ENCODE data around the gene SMIM1. TPM values are rescaled to one million over a fixed set of nuclear protein-coding genes. Genes with fewer than 3 reads are reported as not detected.

The SMIM1 gene
- total RNA-seq, 1 donor from 2014 or later: 10.8 TPM

DNA sequence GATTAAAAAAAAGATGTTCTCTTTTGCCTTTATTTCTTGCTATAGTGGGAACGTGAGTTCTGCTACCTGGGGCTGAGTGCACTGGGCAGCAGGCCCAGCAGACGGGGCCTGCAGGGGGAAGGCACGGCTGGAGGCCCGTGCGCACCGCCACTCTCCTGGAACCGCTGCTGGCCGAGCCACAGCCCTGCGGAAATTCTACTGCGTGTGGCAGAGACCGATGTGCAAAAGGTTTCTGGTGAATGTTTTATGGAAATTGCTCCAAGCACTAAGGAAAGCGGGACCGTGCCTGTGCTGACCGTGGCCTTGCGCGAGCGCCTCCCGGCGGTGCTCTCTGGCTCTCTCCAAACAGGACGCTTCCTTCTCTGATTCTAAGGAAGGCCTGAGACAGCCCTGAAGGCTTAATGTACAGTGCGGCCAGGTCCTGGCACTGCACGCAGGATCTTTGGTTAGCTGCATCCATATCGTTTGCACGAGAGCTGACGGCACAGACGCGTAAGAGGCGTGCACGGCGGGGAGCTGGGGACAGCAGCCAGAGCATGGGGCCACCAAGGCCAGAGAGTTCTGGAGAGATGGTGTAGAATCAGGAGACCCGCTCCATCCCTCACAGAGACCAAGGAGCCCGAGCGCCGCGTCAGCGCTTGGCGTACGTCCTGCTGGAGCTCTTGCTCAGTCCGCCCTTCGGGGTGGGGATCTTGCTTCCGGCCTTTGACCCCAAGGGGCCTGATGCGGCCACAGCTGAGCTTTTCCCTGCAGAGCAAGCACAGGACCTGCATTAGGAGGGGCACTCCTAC is 42.4 kb downstream of the SMIM1 start:
- Mint-ChIP-seq H3K36me3 (ENCODE audit: insufficient read depth) (peaks cover 7% of the 10 kb centered on the region), H3K4me3 (ENCODE audit: low read depth) (no peak overlapping the region), H3K27ac (no peak overlapping the region), H3K9me3 (ENCODE audit: low read depth) (no peaks in the 10 kb centered on the region), H3K4me1 (ENCODE audit: low read depth) (no peaks in the 10 kb centered on the region), H3K27me3 (no peaks in the 10 kb centered on the region)
- DNase-seq (ENCODE audit: low spot score, unreplicated experiment): no peak
- TF ChIP-seq, protein P1, sequence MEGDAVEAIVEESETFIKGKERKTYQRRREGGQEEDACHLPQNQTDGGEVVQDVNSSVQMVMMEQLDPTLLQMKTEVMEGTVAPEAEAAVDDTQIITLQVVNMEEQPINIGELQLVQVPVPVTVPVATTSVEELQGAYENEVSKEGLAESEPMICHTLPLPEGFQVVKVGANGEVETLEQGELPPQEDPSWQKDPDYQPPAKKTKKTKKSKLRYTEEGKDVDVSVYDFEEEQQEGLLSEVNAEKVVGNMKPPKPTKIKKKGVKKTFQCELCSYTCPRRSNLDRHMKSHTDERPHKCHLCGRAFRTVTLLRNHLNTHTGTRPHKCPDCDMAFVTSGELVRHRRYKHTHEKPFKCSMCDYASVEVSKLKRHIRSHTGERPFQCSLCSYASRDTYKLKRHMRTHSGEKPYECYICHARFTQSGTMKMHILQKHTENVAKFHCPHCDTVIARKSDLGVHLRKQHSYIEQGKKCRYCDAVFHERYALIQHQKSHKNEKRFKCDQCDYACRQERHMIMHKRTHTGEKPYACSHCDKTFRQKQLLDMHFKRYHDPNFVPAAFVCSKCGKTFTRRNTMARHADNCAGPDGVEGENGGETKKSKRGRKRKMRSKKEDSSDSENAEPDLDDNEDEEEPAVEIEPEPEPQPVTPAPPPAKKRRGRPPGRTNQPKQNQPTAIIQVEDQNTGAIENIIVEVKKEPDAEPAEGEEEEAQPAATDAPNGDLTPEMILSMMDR (IDR thresholded peaks at IDR 0.05; ENCODE audit: unreplicated experiment): no peak

DNA sequence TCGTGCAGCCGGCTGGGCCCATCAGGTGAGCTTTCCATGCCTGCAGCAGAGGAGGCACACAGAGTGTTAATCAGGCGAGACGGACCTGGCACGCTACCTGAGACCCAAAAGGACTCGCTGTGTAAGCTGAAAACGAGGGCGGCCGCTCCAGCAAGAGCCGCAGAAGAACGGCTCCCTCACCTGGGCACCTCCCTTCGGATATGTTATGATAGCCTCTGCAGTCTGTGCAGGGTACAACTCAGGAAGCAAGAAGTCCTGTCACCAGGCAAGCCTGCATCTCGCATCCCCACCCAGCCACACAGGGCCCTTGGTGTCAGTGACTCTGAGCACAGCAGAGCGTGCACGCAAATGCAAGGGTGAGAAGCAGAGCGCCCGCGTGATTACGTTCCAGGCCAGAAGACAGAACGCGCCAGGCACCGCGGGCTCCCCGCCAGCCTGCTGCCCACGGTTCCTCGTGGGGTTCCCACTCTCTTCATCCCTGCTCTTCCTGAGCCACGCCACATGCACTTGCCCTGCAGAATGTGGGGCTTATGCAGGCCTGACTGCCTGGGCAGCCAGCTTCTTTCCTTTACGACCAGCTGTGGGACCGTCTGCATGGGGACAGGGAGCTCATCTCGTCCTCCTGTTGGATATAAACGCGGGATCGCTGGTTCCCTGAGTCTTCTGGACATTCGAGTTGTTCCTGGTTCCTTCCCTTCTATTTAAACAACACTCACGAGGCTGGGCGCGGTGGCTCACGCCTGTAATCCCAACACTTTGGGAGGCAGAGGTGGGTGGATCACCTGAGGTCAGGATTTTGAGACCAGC is 44.0 kb downstream of the SMIM1 start:
- Mint-ChIP-seq H3K27me3 (no peaks in the 10 kb centered on the region), H3K27ac (no peak overlapping the region), H3K4me3 (ENCODE audit: low read depth) (no peak overlapping the region), H3K36me3 (ENCODE audit: insufficient read depth) (peaks cover 9% of the 10 kb centered on the region), H3K4me1 (ENCODE audit: low read depth) (no peaks in the 10 kb centered on the region), H3K9me3 (ENCODE audit: low read depth) (no peaks in the 10 kb centered on the region)
- DNase-seq (ENCODE audit: low spot score, unreplicated experiment): no peak
- TF ChIP-seq, protein P1 (IDR thresholded peaks at IDR 0.05; ENCODE audit: unreplicated experiment): no peak

GRCh38 chr1:3817138-3817740 is 44.7 kb downstream of the SMIM1 start:
- no peaks in the 10 kb centered on the region for H3K27me3 Mint-ChIP-seq
- no peak overlapping the region for H3K4me3 Mint-ChIP-seq (ENCODE audit: low read depth)
- TF ChIP-seq, protein P1 (IDR thresholded peaks at IDR 0.05; ENCODE audit: unreplicated experiment): no peak
- no peak overlapping the region for H3K27ac Mint-ChIP-seq
- H3K36me3 Mint-ChIP-seq (ENCODE audit: insufficient read depth): peaks cover 12% of the 10 kb centered on the region
- H3K9me3 Mint-ChIP-seq (ENCODE audit: low read depth): no peaks in the 10 kb centered on the region
- no peak for DNase-seq (ENCODE audit: low spot score, unreplicated experiment)
- no peaks in the 10 kb centered on the region for H3K4me1 Mint-ChIP-seq (ENCODE audit: low read depth)

DNA sequence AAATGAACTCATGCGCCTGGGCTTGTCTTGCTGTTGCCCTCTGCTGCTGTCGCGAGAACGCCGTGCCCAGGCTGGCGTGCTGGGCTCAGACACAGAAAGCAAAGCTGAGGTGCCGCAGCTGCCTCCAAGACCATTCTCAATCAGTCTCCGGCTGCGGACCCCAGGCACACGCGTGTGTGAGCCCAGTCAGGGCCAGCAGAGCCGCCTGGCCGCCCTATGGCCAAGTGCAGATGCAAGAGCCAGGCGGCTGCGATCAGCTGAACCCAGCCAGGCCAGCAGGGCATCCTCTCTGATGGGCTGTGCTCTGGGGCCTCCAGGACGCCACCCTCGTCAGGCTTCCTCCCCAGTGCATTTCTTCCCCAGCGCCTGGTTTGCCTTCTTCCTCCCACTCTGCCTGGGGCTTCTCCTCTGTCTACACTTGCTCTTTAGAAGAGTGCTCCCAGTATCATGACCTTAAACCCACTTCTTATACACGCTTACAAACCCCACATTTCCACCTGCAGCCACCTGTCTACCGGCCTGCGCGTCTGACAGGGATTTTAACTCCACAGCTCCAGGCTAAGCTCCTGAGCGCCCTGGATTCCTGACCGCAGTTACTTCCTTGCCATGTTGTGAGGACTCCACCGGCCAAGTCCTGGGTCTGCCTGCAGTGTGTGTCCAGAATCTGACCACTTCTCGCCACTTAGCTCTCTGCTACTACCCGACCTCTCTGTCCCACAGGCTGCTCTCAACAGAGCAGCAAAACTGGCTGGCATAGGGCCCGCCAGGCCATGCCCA is 45.5 kb downstream of the SMIM1 start:
- TF ChIP-seq, protein P1 (IDR thresholded peaks at IDR 0.05; ENCODE audit: unreplicated experiment): no peak
- no peak for DNase-seq (ENCODE audit: low spot score, unreplicated experiment)
- Mint-ChIP-seq H3K27me3 (no peaks in the 10 kb centered on the region), H3K27ac (no peak overlapping the region), H3K4me3 (ENCODE audit: low read depth) (no peak overlapping the region), H3K4me1 (ENCODE audit: low read depth) (no peaks in the 10 kb centered on the region), H3K9me3 (ENCODE audit: low read depth) (no peaks in the 10 kb centered on the region), H3K36me3 (ENCODE audit: insufficient read depth) (peaks cover 16% of the 10 kb centered on the region)

All from progenitor cell of endocrine pancreas (in vitro differentiated cells).